Measurements from ENCODE around the gene TRDMT1.

The TRDMT1 gene

GRCh38 chr10:17169803-17170202, 31.7 kb downstream of the TRDMT1 start:
- no peak for DNase-seq

- no peak for DNase-seq
Observed at GRCh38 chr10:17166699-17167098, 34.8 kb downstream of the TRDMT1 start.

GRCh38 chr10:17162828-17163227, 38.6 kb downstream of the TRDMT1 start:
- DNase-seq, result no peak

- no peak for DNase-seq
Observed at GRCh38 chr10:17161775-17162174, 39.7 kb downstream of the TRDMT1 start.

GRCh38 chr10:17157024-17157423, 44.4 kb downstream of the TRDMT1 start:
- DNase-seq, result no peak

- DNase-seq, result no peak
Observed at GRCh38 chr10:17155826-17156225, 45.6 kb downstream of the TRDMT1 start.

GRCh38 chr10:17154116-17154515, 47.4 kb downstream of the TRDMT1 start:
- no peak for DNase-seq

- no peak for DNase-seq
Observed at GRCh38 chr10:17153321-17153720, 48.2 kb downstream of the TRDMT1 start.

GRCh38 chr10:17151716-17152115, 49.8 kb downstream of the TRDMT1 start:
- no peak for DNase-seq

- DNase-seq, result no peak
Observed at GRCh38 chr10:17147884-17148489, 53.5 kb downstream of the TRDMT1 start.

- DNase-seq, result no peak
Observed at GRCh38 chr10:17146892-17147291, 54.6 kb downstream of the TRDMT1 start.

- no peak for DNase-seq
Observed at GRCh38 chr10:17145239-17145638, 56.2 kb downstream of the TRDMT1 start.

GRCh38 chr10:17144757-17145156, 56.7 kb downstream of the TRDMT1 start:
- no peak for DNase-seq

- DNase-seq, result no peak
Observed at GRCh38 chr10:17144032-17144431, 57.4 kb downstream of the TRDMT1 start.

GRCh38 chr10:17143055-17143690, 58.3 kb downstream of the TRDMT1 start:
- DNase-seq, result no peak

GRCh38 chr10:17141504-17142229, 59.8 kb downstream of the TRDMT1 start:
- no peak for DNase-seq

- DNase-seq, result no peak
Observed at GRCh38 chr10:17140386-17140761, 61.1 kb downstream of the TRDMT1 start.

- DNase-seq, result no peak
Observed at GRCh38 chr10:17138460-17139042, 62.9 kb downstream of the TRDMT1 start.

GRCh38 chr10:17134737-17135260, 66.7 kb downstream of the TRDMT1 start:
- no peak for DNase-seq

GRCh38 chr10:17134282-17134681, 67.2 kb downstream of the TRDMT1 start:
- DNase-seq, result no peak

- DNase-seq, result no peak
Observed at GRCh38 chr10:17129741-17130140, 71.7 kb downstream of the TRDMT1 start, which contains the start of gene CUBN. Gene CUBN, minus strand, starts transcription at chr10:17129811. Its CDS starts 46 bp downstream, at chr10:17129765.

- no peak for DNase-seq
Observed at GRCh38 chr10:17128261-17128660, 73.2 kb downstream of the TRDMT1 start.

- no peak for DNase-seq
Observed at GRCh38 chr10:17126327-17126726, 75.1 kb downstream of the TRDMT1 start.
